K562 (cell line): ENCODE results near the gene CD300H.

Experiments used
- BACH1 ChIP-seq: fragments of 200-800 bp; sonication (Bioruptor generic); IDR thresholded peaks from 2 replicates; pipeline ENCODE4 v1.6.1; 2016; ENCODE audit warnings: missing genetic modification characterization, missing compliant biosample characterization
- BRD4 ChIP-seq: fragments of 200-600 bp; sonication (generic); IDR thresholded peaks from 2 replicates; pipeline ENCODE4 v1.6.1; 2017; ENCODE audit warnings: inconsistent platforms
- CTCF ChIP-seq, 3 experiments: IDR thresholded peaks in 2 of 3; conservative IDR thresholded peaks in 1 of 3; 2 replicates each; pipeline ENCODE4 v1.5.1; 2011 to 2012; ENCODE audit warnings: low read length in 3 of 3, mild to moderate bottlenecking in 3 of 3, control low read depth in 2 of 3, improper control_type of control experiment in 1 of 3, inconsistent platforms in 1 of 3, low read depth in 1 of 3, mixed read lengths in 1 of 3, moderate library complexity in 1 of 3; ENCODE audit not compliant: insufficient read depth in 2 of 3
- EP300 ChIP-seq: IDR thresholded peaks from 2 replicates; pipeline ENCODE4 v1.6.1; 2012; ENCODE audit warnings: low read length, improper control_type of control experiment
- EZH2 ChIP-seq: IDR thresholded peaks from 2 replicates; pipeline ENCODE4 v1.6.1; 2012; ENCODE audit warnings: low read depth, mild to moderate bottlenecking, inconsistent platforms, low read length, borderline replicate concordance
- ILF3 ChIP-seq: fragments of 450-650 bp; IDR thresholded peaks from 2 replicates; pipeline ENCODE4 v1.6.1; 2018; ENCODE audit warnings: antibody characterized with exemption, mild to moderate bottlenecking, moderate library complexity, borderline replicate concordance
- ILK ChIP-seq: fragments of 450-650 bp; IDR thresholded peaks from 2 replicates; pipeline ENCODE4 v1.6.1; 2016; ENCODE audit warnings: missing genetic modification characterization, low read depth, mild to moderate bottlenecking, missing compliant biosample characterization, moderate library complexity, borderline replicate concordance
- KLF13 ChIP-seq: fragments of 450-650 bp; IDR thresholded peaks from 2 replicates; pipeline ENCODE4 v1.6.1; 2016; ENCODE audit warnings: missing genetic modification characterization, low read depth, mild to moderate bottlenecking, missing compliant biosample characterization, moderate library complexity, borderline replicate concordance
- NONO ChIP-seq, 2 experiments: fragments of 200-400 bp in 1 of 2; fragments of 450-650 bp in 1 of 2; formaldehyde crosslinking in 1 of 2; IDR thresholded peaks; 2 replicates each; pipeline ENCODE4 v1.6.1; 2017; ENCODE audit warnings: low read depth in 2 of 2, mild to moderate bottlenecking in 2 of 2, moderate library complexity in 2 of 2, low read length in 1 of 2
- POU5F1 ChIP-seq: fragments of 150-350 bp; IDR thresholded peaks from 2 replicates; pipeline ENCODE4 v1.6.1; 2014; ENCODE audit warnings: borderline replicate concordance, low read length, low read depth, mild to moderate bottlenecking; ENCODE audit not compliant: partially characterized antibody
- SMAD1 ChIP-seq: fragments of 150-350 bp; IDR thresholded peaks from 2 replicates; pipeline ENCODE4 v1.6.1; 2014; ENCODE audit warnings: low read length, low read depth; ENCODE audit not compliant: partially characterized antibody
- TEAD2 ChIP-seq: fragments of 450-650 bp; IDR thresholded peaks from 2 replicates; pipeline ENCODE4 v1.6.1; 2016; ENCODE audit warnings: missing genetic modification characterization, control low read depth, missing compliant biosample characterization
- ZNF212 ChIP-seq: fragments of 450-650 bp; formaldehyde crosslinking; IDR thresholded peaks from 2 replicates; pipeline ENCODE4 v1.4.0; 2020; ENCODE audit warnings: mild to moderate bottlenecking

DNA sequence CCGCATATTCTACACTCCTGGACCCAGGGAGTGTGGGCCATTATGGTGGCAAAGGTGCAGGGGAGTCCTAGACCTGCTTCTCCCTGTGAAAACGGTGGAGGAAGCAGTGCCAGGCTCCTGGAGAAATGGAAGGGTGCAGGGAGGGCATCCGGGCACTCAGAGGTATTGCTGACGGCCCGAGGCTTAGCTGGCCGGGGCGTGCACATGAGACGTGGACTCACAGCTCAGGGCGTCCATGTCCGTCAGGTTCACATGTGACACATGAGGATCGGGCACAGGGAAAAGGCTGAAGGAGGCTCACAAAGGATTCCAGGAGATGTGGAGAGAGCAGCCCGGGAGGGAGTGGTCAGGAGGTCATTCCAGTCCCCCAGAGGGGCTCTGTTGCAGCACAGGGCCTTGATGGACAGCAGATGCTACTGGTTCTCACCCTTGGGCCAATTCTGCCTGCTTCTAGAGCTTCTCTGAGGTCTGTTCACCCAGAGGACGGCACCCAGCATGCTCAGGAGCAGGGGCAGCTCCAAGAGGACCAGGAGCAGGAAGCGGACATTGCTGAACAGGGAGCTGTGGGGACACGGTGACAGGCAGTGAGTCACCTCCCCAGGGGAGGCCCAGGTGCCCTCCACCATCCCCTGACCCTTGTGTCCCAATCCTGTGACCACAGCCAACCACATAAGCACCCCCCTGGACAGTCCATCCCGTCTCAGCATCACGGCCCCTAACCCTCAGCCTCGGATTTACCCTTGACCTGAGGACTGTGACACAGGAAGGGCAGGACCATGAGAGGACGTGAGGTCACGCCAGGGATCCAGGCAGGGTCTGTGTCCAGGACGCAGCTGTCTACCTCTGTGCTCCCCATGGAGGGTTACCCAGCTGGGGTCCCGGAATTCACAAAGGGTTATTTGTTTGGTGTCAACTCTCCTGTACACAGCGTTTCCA lies 25.9 kb downstream of the CD300H start:
- TF ChIP-seq CTCF (IDR thresholded peaks at IDR 0.05 in 2 of 3, conservative IDR thresholded peaks at IDR 0.05 in 1 of 3; ENCODE audit: insufficient read depth in 2 of 3, low read depth in 1 of 3, low read length in 3 of 3) (no peak), SMAD1 (no peak), NONO (IDR thresholded peaks at IDR 0.05; ENCODE audit: low read depth in 2 of 2, low read length in 1 of 2) (no peak), KLF13 (tag) (no peak), ILF3 (no peak), EP300 (no peak), TEAD2 (tag) (no peak), BRD4 (no peak), ZNF212 (CRISPR knock-in tag) (no peak), EZH2 (no peak), POU5F1 (no peak), BACH1 (tag) (no peak), ILK (no peak)
